Mesendoderm (in vitro differentiated cells): ENCODE measurements around the gene SPATA32.
"Not testable (repeated sequence)": the region's sequence is repeated elsewhere in the genome, so short reads cannot be mapped to it uniquely, and the experiment has no call there.

Source experiments
- DNase-seq: peaks from one replicate; pipeline ENCODE4 v3.0.0; 2013
- H2AK5ac ChIP-seq: 2 replicates; pipeline ENCODE4 v1.6.1; 2013; ENCODE audit warnings: low read length, inconsistent platforms
- H2BK120ac ChIP-seq: 2 replicates; pipeline ENCODE4 v1.6.1; 2013; ENCODE audit warnings: low read depth, mild to moderate bottlenecking, low read length, moderate library complexity, mixed read lengths
- H2BK15ac ChIP-seq: replicated peaks from 2 replicates; pipeline ENCODE4 v1.6.1; 2013; ENCODE audit warnings: low read depth, mild to moderate bottlenecking, moderate library complexity
- H2BK5ac ChIP-seq: 2 replicates; pipeline ENCODE4 v1.6.1; 2013; ENCODE audit warnings: low read length, inconsistent platforms
- H3K18ac ChIP-seq: 2 replicates; pipeline ENCODE4 v1.6.1; 2013; ENCODE audit warnings: mild to moderate bottlenecking, low read length, mixed read lengths
- H3K23ac ChIP-seq: one replicate; pipeline ENCODE4 v1.6.1; 2013; ENCODE audit warnings: low read length
- H3K27ac ChIP-seq: 2 replicates; pipeline ENCODE4 v1.5.1; 2013; ENCODE audit warnings: low read depth, mild to moderate bottlenecking, inconsistent platforms, low read length, moderate library complexity
- H3K27me3 ChIP-seq: 2 replicates; pipeline ENCODE4 v1.6.1; 2013; ENCODE audit warnings: low read length, control low read depth, mild to moderate bottlenecking, inconsistent platforms; ENCODE audit not compliant: insufficient read depth, poor library complexity
- H3K36me3 ChIP-seq: 2 replicates; pipeline ENCODE4 v1.6.1; 2013; ENCODE audit warnings: low read length, inconsistent platforms; ENCODE audit not compliant: control insufficient read depth, insufficient read depth
- H3K4ac ChIP-seq: one replicate; pipeline ENCODE4 v1.6.1; 2013; ENCODE audit warnings: low read depth, mild to moderate bottlenecking, low read length, moderate library complexity
- H3K4me1 ChIP-seq: 2 replicates; pipeline ENCODE4 v1.6.1; 2013; ENCODE audit warnings: low read depth, low read length, inconsistent platforms; ENCODE audit not compliant: control insufficient read depth
- H3K4me2 ChIP-seq: 2 replicates; pipeline ENCODE4 v1.6.1; 2013; ENCODE audit warnings: low read length
- H3K4me3 ChIP-seq: 2 replicates; pipeline ENCODE4 v1.5.1; 2013; ENCODE audit warnings: mild to moderate bottlenecking, low read length
- H3K56ac ChIP-seq: one replicate; pipeline ENCODE4 v1.6.1; 2013; ENCODE audit warnings: low read length
- H3K79me1 ChIP-seq: 2 replicates; pipeline ENCODE4 v1.6.1; 2013; ENCODE audit warnings: low read length, inconsistent platforms
- H3K79me2 ChIP-seq: 2 replicates; pipeline ENCODE4 v1.6.1; 2013; ENCODE audit warnings: mild to moderate bottlenecking, low read length; ENCODE audit not compliant: control insufficient read depth, insufficient read depth
- H3K9ac ChIP-seq: 2 replicates; pipeline ENCODE4 v1.6.1; 2013; ENCODE audit warnings: low read length, inconsistent platforms
- H4K5ac ChIP-seq: one replicate; pipeline ENCODE4 v1.6.1; 2013; ENCODE audit warnings: low read length
- H4K8ac ChIP-seq: one replicate; pipeline ENCODE4 v1.6.1; 2013; ENCODE audit warnings: low read depth, mild to moderate bottlenecking, control low read depth, low read length, moderate library complexity
- WGBS: extraction: QIAGEN DNeasy Blood & Tissue Kit; methylation state at CpG from one replicate; pipeline ENCODE4 v1.1.7; 2013; ENCODE audit warnings: low lambda C conversion rate, missing lambda C conversion rate; ENCODE audit not compliant: insufficient coverage; ENCODE audit errors: extremely low coverage; 5-methylcytosine and 5-hydroxymethylcytosine counted together

The SPATA32 gene

GRCh38 chr17:45258981-45259380 is 2.9 kb downstream of the SPATA32 start:
- H2BK120ac ChIP-seq, result no peak overlapping the region
- H3K79me1 ChIP-seq, result no peaks in the 10 kb centered on the region
- no peak for DNase-seq
- no peak overlapping the region for H3K56ac ChIP-seq
- H3K23ac ChIP-seq, result no peak overlapping the region
- no peak overlapping the region for H4K8ac ChIP-seq
- no peak overlapping the region for H2AK5ac ChIP-seq
- H3K4ac ChIP-seq, result no peak overlapping the region
- H2BK5ac ChIP-seq, result no peak overlapping the region
- H3K4me3 ChIP-seq, result no peak overlapping the region
- no peaks in the 10 kb centered on the region for H3K36me3 ChIP-seq
- WGBS, result no CpG with 5 or more reads among the region's 5 CpGs
- no peak overlapping the region for H4K5ac ChIP-seq
- H3K27ac ChIP-seq, result no peak overlapping the region
- H3K4me1 ChIP-seq, result peaks cover 2% of the 10 kb centered on the region
- no peaks in the 10 kb centered on the region for H3K79me2 ChIP-seq
- no peak overlapping the region for H3K9ac ChIP-seq
- H3K4me2 ChIP-seq, result no peak overlapping the region
- H3K27me3 ChIP-seq, result no peaks in the 10 kb centered on the region
- H3K18ac ChIP-seq, result no peak overlapping the region
- no peak overlapping the region for H2BK15ac ChIP-seq

GRCh38 chr17:45257115-45257514 is 4.8 kb downstream of the SPATA32 start:
- DNase-seq, result no peak
- Histone ChIP-seq H3K56ac (peak overlapping the region; percentile 31), H2BK15ac (no peak overlapping the region), H3K27me3 (no peaks in the 10 kb centered on the region), H3K23ac (no peak overlapping the region), H3K79me2 (no peaks in the 10 kb centered on the region), H2BK5ac (no peak overlapping the region), H3K4me3 (no peak overlapping the region), H3K18ac (no peak overlapping the region), H4K5ac (no peak overlapping the region), H3K9ac (no peak overlapping the region), H3K4me1 (peaks cover 2% of the 10 kb centered on the region), H2BK120ac (no peak overlapping the region), H2AK5ac (no peak overlapping the region), H3K36me3 (no peaks in the 10 kb centered on the region), H3K27ac (no peak overlapping the region), H4K8ac (no peak overlapping the region), H3K4me2 (no peak overlapping the region), H3K4ac (no peak overlapping the region), H3K79me1 (no peaks in the 10 kb centered on the region)
- WGBS, result no CpG with 5 or more reads among the region's 16 CpGs

- Histone ChIP-seq H4K5ac (no peak overlapping the region), H3K79me2 (no peaks in the 10 kb centered on the region), H3K4me1 (peaks cover 2% of the 10 kb centered on the region), H3K4ac (no peak overlapping the region), H3K4me2 (no peak overlapping the region), H4K8ac (no peak overlapping the region), H3K27ac (no peak overlapping the region), H2BK15ac (no peak overlapping the region), H3K9ac (no peak overlapping the region), H2AK5ac (no peak overlapping the region), H3K27me3 (no peaks in the 10 kb centered on the region), H2BK120ac (no peak overlapping the region), H3K56ac (no peak overlapping the region), H3K4me3 (no peak overlapping the region), H3K23ac (no peak overlapping the region), H3K36me3 (no peaks in the 10 kb centered on the region), H3K79me1 (no peaks in the 10 kb centered on the region), H2BK5ac (no peak overlapping the region), H3K18ac (no peak overlapping the region)
- DNase-seq, result peak; percentile 46
- WGBS, result no CpG with 5 or more reads among the region's 14 CpGs
Measured at GRCh38 chr17:45256114-45256966, 5.6 kb downstream of the SPATA32 start.

DNA sequence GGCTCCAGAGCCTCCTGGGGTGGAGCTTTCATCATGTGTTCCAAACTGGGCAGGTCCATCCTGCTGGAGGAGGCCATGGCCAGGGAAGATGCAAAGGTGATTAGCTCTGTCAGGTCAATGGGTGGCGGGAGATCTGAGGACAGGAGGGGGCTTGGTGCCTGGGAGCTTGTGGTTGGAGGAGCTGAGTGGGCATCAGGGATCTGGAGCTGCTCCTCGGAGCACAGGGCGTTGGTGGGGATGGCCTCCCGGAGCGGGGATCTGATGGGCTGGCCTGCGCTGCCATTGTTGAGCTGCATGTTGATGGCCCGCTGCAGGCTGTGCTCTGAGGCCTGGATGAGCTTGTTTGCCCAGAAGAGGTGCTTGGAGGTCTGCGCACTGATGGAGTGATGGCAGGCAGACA is 6.5 kb downstream of the SPATA32 start:
- no peaks in the 10 kb centered on the region for H3K36me3 ChIP-seq
- no peak overlapping the region for H3K9ac ChIP-seq
- H3K4me3 ChIP-seq, result no peak overlapping the region
- H4K5ac ChIP-seq, result no peak overlapping the region
- H3K4ac ChIP-seq, result no peak overlapping the region
- no peak overlapping the region for H2BK15ac ChIP-seq
- no peak for DNase-seq
- H3K4me1 ChIP-seq, result peaks cover 2% of the 10 kb centered on the region
- no CpG with 5 or more reads among the region's 8 CpGs for WGBS
- no peak overlapping the region for H2BK120ac ChIP-seq
- no peak overlapping the region for H2BK5ac ChIP-seq
- H3K4me2 ChIP-seq, result no peak overlapping the region
- H3K27ac ChIP-seq, result no peak overlapping the region
- H3K79me1 ChIP-seq, result no peaks in the 10 kb centered on the region
- H3K27me3 ChIP-seq, result no peaks in the 10 kb centered on the region
- H2AK5ac ChIP-seq, result no peak overlapping the region
- H4K8ac ChIP-seq, result no peak overlapping the region
- no peak overlapping the region for H3K18ac ChIP-seq
- no peak overlapping the region for H3K56ac ChIP-seq
- no peak overlapping the region for H3K23ac ChIP-seq
- no peaks in the 10 kb centered on the region for H3K79me2 ChIP-seq

GRCh38 chr17:45253879-45254278 is 8.0 kb downstream of the SPATA32 start:
- no peak overlapping the region for H3K23ac ChIP-seq
- no peak overlapping the region for H3K4ac ChIP-seq
- no peak overlapping the region for H3K27ac ChIP-seq

DNA sequence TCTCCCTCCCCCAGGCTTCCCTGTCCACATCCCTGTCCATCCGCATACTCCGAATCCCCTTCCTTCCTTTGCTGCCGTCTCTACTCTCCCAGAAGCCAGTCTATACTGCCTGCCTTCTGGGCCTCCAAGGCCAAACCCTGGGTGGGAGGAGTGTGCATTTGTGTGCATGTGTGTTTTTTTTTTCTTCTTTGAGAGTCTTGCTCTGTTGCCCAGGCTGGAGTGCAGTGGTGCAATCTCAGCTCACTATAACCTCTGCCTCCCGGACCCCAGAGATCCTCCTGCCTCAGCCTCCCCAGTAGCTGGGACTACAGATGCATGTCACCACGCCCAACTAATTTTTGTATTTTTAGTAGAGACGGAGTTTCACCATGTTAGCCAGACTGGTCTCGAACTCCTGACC is 8.7 kb downstream of the SPATA32 start:
- not testable (repeated sequence) for H4K5ac ChIP-seq, H2BK15ac ChIP-seq, H3K27ac ChIP-seq, H2BK120ac ChIP-seq, H3K56ac ChIP-seq, H3K79me2 ChIP-seq, H3K79me1 ChIP-seq, H3K23ac ChIP-seq, H3K4ac ChIP-seq, DNase-seq, H3K4me2 ChIP-seq, H3K27me3 ChIP-seq, H4K8ac ChIP-seq, H2BK5ac ChIP-seq, H3K36me3 ChIP-seq, H3K18ac ChIP-seq, H3K4me1 ChIP-seq, H3K9ac ChIP-seq, H3K4me3 ChIP-seq, H2AK5ac ChIP-seq
- WGBS, result no CpG with 5 or more reads among the region's 7 CpGs

More at GRCh38 chr17:45253879-45254278, 8.0 kb downstream of the SPATA32 start:
- Histone ChIP-seq H3K79me1 (peaks cover 3% of the 10 kb centered on the region), H3K9ac (no peak overlapping the region), H2BK120ac (no peak overlapping the region), H3K27me3 (no peaks in the 10 kb centered on the region), H4K8ac (no peak overlapping the region), H2AK5ac (no peak overlapping the region), H3K56ac (no peak overlapping the region), H3K79me2 (no peaks in the 10 kb centered on the region), H3K4me1 (peaks cover 2% of the 10 kb centered on the region), H3K4me2 (no peak overlapping the region), H2BK5ac (no peak overlapping the region), H2BK15ac (no peak overlapping the region), H3K18ac (no peak overlapping the region), H4K5ac (no peak overlapping the region), H3K4me3 (no peak overlapping the region), H3K36me3 (no peaks in the 10 kb centered on the region)
- DNase-seq, result no peak
- no CpG with 5 or more reads among the region's 4 CpGs for WGBS
